GM13976 (cell line): ENCODE data around the gene RNF19B.

Experiments
- DNase-seq: peaks from one replicate; pipeline ENCODE4 v3.0.0; 2012; ENCODE audit warnings: low spot score
- in situ Hi-C: fragments of 300-500 bp; cut with MboI; formaldehyde crosslinking; loops from one replicate; pipeline ENCODE4 v1.12.0; 2022; ENCODE audit warnings: low sequenced_read_pairs, mixed read lengths, inconsistent platforms; ENCODE audit not compliant: unreplicated experiment
- TF ChIP-seq, protein P1 (sequence below): IDR thresholded peaks from 2 replicates; pipeline ENCODE4 v1.5.1; 2012; ENCODE audit warnings: borderline replicate concordance, mild to moderate bottlenecking; ENCODE audit not compliant: insufficient read depth; ENCODE audit errors: extremely low read depth, missing control alignments, control extremely low read depth

The RNF19B gene

DNA sequence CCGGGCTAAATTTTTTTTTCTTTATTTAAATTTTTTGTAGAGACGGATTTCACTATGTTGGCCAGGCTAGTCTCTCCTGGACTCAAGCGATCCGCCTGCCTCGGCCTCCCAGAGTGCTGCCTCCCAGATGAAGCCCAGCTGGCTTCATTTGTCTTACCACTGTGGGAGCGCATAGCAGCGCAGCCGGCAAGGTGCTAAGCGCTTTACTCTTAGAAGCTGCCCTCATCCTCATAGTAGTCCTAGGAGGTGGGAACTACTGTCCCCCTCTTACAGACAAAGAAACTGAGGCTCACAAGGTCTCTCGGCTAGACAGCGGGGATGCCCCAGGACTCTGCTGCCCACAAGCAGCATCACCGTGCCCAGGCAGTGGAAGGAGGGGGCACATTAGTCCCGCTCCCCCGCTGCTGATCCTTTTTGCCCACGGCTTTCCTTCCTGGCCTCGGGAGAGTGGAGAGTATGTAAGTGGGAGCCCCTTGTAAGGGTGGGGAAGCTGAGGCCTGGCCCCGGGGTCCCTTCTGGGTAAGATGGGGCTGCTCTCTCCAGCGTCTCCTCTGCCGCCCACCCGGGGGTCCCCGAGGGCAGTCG is 64.1 kb downstream of the RNF19B start:
- no peak for DNase-seq
- in situ Hi-C loops, result no loop called here
- TF ChIP-seq, protein P1, sequence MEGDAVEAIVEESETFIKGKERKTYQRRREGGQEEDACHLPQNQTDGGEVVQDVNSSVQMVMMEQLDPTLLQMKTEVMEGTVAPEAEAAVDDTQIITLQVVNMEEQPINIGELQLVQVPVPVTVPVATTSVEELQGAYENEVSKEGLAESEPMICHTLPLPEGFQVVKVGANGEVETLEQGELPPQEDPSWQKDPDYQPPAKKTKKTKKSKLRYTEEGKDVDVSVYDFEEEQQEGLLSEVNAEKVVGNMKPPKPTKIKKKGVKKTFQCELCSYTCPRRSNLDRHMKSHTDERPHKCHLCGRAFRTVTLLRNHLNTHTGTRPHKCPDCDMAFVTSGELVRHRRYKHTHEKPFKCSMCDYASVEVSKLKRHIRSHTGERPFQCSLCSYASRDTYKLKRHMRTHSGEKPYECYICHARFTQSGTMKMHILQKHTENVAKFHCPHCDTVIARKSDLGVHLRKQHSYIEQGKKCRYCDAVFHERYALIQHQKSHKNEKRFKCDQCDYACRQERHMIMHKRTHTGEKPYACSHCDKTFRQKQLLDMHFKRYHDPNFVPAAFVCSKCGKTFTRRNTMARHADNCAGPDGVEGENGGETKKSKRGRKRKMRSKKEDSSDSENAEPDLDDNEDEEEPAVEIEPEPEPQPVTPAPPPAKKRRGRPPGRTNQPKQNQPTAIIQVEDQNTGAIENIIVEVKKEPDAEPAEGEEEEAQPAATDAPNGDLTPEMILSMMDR, result no peak

DNA sequence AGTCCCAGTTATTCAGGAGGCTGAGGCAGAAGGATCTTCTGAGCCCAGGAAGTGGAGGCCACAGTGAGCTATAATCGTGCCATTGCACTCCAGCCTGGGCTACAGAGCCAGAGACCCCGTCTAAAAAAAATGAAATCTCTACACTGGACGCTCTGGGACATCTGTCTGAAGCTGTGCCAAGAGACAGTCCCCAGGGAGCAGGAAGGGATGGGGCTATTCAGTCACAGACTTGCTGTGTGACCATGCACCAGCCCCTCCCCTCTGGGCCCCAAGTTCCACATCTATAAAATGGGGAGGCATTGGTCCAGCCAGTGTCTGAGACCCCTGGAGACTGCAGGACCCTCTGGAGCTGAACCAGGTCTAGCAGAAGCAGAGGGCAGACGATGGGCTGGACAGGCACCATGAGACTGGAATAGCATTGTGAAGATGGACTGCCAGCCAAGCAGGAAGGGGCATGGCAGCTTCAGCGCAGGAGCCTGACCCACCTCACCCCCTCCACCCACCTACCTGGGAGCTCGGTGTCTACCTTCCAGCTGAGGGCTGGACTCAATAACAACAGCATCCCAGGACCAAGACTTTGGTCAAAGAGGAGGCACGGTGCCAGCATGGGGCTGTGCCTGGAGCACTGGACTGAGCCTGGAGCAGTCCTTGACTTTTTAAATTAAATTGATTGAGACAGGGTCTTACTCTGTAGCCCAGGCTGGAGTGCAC is 64.9 kb downstream of the RNF19B start:
- no peak for DNase-seq
- TF ChIP-seq, protein P1, result no peak
- in situ Hi-C loops, result no loop called here

DNA sequence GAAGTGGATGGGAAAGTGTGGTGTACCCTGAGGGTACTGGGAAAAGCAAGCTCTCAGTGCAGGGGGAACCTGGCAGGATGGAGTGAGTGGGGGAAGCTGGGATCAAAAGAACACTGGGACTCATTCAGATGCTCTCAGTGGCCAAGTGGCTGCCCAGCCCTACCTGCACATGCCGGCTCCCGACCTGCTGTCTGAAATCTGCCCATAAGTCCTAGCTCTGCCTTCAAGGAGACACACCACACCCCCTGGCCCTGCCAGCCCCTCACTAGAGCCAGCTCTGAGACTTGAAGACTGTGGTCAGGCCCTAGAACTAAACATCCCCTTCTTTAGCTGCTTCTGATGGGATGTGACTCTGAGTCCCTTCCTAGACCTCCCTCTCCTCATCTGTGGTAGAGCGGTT is 65.7 kb downstream of the RNF19B start:
- DNase-seq, result no peak
- TF ChIP-seq, protein P1, result no peak
- in situ Hi-C loops, result no loop called here

- in situ Hi-C loops, result no loop called here
- DNase-seq, result no peak
- TF ChIP-seq, protein P1, result no peak
Measured at GRCh38 chr1:32898056-32898455, 66.6 kb downstream of the RNF19B start.

DNA sequence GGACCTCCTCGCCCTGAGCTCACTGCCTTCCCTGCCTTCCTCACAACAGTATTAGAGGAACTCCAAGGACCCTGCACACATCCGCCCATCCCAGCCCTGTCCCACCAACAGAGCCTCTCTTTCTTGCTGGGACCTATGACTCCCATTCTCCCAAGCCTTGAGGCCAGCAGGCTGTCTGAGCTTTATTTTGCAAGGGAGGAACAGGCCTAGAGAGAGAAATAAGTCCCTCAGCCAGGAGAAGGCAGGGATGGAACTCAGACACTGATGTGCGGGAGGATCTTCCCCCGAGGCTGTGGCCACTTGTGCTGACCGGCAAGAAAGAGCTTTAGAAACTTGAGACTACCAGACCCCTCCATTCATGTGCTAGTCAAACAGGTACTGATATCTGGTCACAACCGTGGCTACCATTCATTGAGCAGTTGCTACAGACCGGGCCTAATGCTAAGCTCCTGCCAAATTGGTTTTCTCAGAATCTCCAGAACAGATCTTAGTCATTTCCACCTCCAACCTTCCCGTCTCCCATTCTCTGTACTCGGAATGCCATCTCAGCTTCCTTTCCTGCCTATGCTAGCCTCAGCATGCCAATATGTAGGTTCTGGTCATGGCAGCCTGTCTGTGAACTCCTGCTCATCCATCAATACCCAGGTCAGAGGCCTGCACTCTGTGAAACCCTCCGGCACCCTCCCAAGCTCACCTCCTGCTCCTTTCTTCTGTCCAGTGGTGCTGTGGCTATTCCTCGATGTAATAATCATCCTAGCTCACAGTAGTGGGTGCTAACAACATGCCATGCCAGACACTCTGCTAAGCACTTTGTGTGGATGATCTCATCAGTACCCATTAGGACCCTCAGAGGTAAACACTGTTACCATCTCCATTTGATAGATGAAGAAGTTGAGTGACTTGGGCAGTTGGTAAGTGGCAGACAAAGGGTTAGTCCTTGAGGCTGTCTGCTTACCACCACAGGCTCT is 67.2 kb downstream of the RNF19B start:
- in situ Hi-C loops, result no loop called here
- TF ChIP-seq, protein P1, result no peak

DNA sequence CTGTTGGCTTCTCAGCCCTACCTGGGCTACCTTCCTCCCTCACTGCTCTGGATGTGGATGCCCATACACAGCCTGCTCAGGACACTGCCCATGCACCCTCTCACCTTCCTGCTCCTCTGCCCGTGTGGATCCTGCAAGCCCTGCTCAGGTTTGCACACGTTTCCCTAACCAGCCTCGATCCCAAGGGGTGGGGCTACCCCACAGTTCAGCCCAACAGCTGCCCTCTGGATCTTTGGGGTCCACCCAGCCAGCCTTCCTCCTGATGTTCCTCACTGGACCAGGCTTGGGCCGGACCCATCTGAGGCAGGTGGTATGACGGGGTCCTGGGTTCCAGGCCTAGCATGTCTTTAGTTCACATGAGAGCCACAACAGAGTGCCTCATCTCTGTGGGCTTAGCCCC is 68.2 kb downstream of the RNF19B start:
- DNase-seq, result no peak
- TF ChIP-seq, protein P1, result no peak
- in situ Hi-C loops, result no loop called here

More for the DNA sequence above, 67.2 kb downstream of the RNF19B start:
- DNase-seq, result no peak
